Mucosa of gallbladder (tissue), 1 donor: ENCODE measurements around the gene KIAA2012. TPM values are rescaled to one million over a fixed set of nuclear protein-coding genes. Genes with fewer than 3 reads are reported as not detected.
"Not testable (repeated sequence)": the region's sequence is repeated elsewhere in the genome, so short reads cannot be mapped to it uniquely, and the experiment has no call there.

ENCODE experiments used
- DNase-seq: peaks from one replicate; pipeline ENCODE4 v3.0.0-alpha.2; 2020; ENCODE audit warnings: low spot score
- total RNA-seq: library from RNA; stranded (reverse); gene quantifications from one replicate; pipeline ENCODE4 v1.2.1, GENCODE V29; 2021
- donor health status: DM: no; HTN: no; CAD: no.

KIAA2012 gene
- total RNA-seq, 1 donor from 2014 or later = not detected

- no peak for DNase-seq
Observed at GRCh38 chr2:202115479-202115971, 42.5 kb downstream of the KIAA2012 start.

GRCh38 chr2:202116691-202117090, 43.6 kb downstream of the KIAA2012 start:
- DNase-seq = no peak

GRCh38 chr2:202118168-202118567, 45.1 kb downstream of the KIAA2012 start:
- DNase-seq = no peak

- DNase-seq = no peak
Observed at GRCh38 chr2:202120828-202121227, 47.8 kb downstream of the KIAA2012 start.

GRCh38 chr2:202121532-202122162, 48.6 kb downstream of the KIAA2012 start:
- no peak for DNase-seq

- DNase-seq = no peak
Observed at GRCh38 chr2:202122163-202122540, 49.1 kb downstream of the KIAA2012 start.

GRCh38 chr2:202122980-202123720, 50.1 kb downstream of the KIAA2012 start:
- DNase-seq = no peak

GRCh38 chr2:202124286-202124685, 51.2 kb downstream of the KIAA2012 start:
- DNase-seq = no peak

GRCh38 chr2:202127687-202128331, 54.8 kb downstream of the KIAA2012 start:
- no peak for DNase-seq

- DNase-seq = no peak
Observed at GRCh38 chr2:202129841-202130240, 56.8 kb downstream of the KIAA2012 start.

GRCh38 chr2:202133200-202133908, 60.3 kb downstream of the KIAA2012 start:
- no peak for DNase-seq

GRCh38 chr2:202133909-202134265, 60.8 kb downstream of the KIAA2012 start:
- DNase-seq = no peak

- DNase-seq = peak; percentile 82
Observed at GRCh38 chr2:202135091-202135874, 62.2 kb downstream of the KIAA2012 start.

GRCh38 chr2:202136039-202136438, 63.0 kb downstream of the KIAA2012 start:
- DNase-seq = not testable (repeated sequence)

GRCh38 chr2:202136526-202136925, 63.5 kb downstream of the KIAA2012 start:
- DNase-seq = no peak

GRCh38 chr2:202140522-202141252, 67.6 kb downstream of the KIAA2012 start:
- no peak for DNase-seq

GRCh38 chr2:202141329-202141947, 68.4 kb downstream of the KIAA2012 start:
- DNase-seq = no peak

GRCh38 chr2:202142540-202142939, 69.5 kb downstream of the KIAA2012 start:
- no peak for DNase-seq

- DNase-seq = no peak
Observed at GRCh38 chr2:202147775-202148174, 74.7 kb downstream of the KIAA2012 start.

GRCh38 chr2:202148515-202149154, 75.6 kb downstream of the KIAA2012 start:
- DNase-seq = no peak
